ENCODE data around the gene TPK1. TPM values are rescaled to one million over a fixed set of nuclear protein-coding genes. Genes with fewer than 3 reads are reported as not detected.

Gene TPK1
- total and polyA plus RNA-seq, 2 of the 8 experiments (the other 6 are each of a cell fraction or from before 2014, with no cell fraction given) = 1.9 to 2.7 TPM

GRCh38 chr7:144819566-144819965 is 16.3 kb downstream of the TPK1 start (continued):
- TF ChIP-seq NANOG (IDR thresholded peaks at IDR 0.05; ENCODE audit: insufficient read depth, low read depth, low read length, poor library complexity, severe bottlenecking) (no peak), PHF8 (conservative IDR thresholded peaks at IDR 0.05; ENCODE audit: low read depth, low read length) (no peak), POLR2A (IDR thresholded peaks at IDR 0.05; ENCODE audit: control extremely low read depth in 1 of 2, low read depth in 2 of 2, low read length in 2 of 2) (no peak), ATF3 (IDR thresholded peaks at IDR 0.05; ENCODE audit: insufficient read depth, low read depth, low read length) (no peak)
- TF ChIP-seq, protein P1, sequence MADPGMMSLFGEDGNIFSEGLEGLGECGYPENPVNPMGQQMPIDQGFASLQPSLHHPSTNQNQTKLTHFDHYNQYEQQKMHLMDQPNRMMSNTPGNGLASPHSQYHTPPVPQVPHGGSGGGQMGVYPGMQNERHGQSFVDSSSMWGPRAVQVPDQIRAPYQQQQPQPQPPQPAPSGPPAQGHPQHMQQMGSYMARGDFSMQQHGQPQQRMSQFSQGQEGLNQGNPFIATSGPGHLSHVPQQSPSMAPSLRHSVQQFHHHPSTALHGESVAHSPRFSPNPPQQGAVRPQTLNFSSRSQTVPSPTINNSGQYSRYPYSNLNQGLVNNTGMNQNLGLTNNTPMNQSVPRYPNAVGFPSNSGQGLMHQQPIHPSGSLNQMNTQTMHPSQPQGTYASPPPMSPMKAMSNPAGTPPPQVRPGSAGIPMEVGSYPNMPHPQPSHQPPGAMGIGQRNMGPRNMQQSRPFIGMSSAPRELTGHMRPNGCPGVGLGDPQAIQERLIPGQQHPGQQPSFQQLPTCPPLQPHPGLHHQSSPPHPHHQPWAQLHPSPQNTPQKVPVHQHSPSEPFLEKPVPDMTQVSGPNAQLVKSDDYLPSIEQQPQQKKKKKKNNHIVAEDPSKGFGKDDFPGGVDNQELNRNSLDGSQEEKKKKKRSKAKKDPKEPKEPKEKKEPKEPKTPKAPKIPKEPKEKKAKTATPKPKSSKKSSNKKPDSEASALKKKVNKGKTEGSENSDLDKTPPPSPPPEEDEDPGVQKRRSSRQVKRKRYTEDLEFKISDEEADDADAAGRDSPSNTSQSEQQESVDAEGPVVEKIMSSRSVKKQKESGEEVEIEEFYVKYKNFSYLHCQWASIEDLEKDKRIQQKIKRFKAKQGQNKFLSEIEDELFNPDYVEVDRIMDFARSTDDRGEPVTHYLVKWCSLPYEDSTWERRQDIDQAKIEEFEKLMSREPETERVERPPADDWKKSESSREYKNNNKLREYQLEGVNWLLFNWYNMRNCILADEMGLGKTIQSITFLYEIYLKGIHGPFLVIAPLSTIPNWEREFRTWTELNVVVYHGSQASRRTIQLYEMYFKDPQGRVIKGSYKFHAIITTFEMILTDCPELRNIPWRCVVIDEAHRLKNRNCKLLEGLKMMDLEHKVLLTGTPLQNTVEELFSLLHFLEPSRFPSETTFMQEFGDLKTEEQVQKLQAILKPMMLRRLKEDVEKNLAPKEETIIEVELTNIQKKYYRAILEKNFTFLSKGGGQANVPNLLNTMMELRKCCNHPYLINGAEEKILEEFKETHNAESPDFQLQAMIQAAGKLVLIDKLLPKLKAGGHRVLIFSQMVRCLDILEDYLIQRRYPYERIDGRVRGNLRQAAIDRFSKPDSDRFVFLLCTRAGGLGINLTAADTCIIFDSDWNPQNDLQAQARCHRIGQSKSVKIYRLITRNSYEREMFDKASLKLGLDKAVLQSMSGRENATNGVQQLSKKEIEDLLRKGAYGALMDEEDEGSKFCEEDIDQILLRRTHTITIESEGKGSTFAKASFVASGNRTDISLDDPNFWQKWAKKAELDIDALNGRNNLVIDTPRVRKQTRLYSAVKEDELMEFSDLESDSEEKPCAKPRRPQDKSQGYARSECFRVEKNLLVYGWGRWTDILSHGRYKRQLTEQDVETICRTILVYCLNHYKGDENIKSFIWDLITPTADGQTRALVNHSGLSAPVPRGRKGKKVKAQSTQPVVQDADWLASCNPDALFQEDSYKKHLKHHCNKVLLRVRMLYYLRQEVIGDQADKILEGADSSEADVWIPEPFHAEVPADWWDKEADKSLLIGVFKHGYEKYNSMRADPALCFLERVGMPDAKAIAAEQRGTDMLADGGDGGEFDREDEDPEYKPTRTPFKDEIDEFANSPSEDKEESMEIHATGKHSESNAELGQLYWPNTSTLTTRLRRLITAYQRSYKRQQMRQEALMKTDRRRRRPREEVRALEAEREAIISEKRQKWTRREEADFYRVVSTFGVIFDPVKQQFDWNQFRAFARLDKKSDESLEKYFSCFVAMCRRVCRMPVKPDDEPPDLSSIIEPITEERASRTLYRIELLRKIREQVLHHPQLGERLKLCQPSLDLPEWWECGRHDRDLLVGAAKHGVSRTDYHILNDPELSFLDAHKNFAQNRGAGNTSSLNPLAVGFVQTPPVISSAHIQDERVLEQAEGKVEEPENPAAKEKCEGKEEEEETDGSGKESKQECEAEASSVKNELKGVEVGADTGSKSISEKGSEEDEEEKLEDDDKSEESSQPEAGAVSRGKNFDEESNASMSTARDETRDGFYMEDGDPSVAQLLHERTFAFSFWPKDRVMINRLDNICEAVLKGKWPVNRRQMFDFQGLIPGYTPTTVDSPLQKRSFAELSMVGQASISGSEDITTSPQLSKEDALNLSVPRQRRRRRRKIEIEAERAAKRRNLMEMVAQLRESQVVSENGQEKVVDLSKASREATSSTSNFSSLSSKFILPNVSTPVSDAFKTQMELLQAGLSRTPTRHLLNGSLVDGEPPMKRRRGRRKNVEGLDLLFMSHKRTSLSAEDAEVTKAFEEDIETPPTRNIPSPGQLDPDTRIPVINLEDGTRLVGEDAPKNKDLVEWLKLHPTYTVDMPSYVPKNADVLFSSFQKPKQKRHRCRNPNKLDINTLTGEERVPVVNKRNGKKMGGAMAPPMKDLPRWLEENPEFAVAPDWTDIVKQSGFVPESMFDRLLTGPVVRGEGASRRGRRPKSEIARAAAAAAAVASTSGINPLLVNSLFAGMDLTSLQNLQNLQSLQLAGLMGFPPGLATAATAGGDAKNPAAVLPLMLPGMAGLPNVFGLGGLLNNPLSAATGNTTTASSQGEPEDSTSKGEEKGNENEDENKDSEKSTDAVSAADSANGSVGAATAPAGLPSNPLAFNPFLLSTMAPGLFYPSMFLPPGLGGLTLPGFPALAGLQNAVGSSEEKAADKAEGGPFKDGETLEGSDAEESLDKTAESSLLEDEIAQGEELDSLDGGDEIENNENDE (IDR thresholded peaks at IDR 0.05; ENCODE audit: insufficient replicate concordance, low read length) = no peak

Measured in H1 (cell line).